ENCODE measurements around the gene IQSEC2. TPM values are rescaled to one million over a fixed set of nuclear protein-coding genes. Genes with fewer than 3 reads are reported as not detected.

IQSEC2 gene
- total RNA-seq, 1 donor from 2014 or later: 0.37 TPM

- Mint-ChIP-seq H3K9me3 (no peaks in the 10 kb centered on the region), H3K4me3 (peak overlapping the region; percentile 75), H3K4me1 (peaks cover 11% of the 10 kb centered on the region), H3K36me3 (ENCODE audit: low read depth) (no peaks in the 10 kb centered on the region), H3K27ac (peak overlapping the region; percentile 65), H3K27me3 (no peaks in the 10 kb centered on the region)
- intact Hi-C loops (cut with micrococcal nuclease): no loop called here
- DNase-seq: peak; percentile 65
These were observed 6.8 kb upstream of the IQSEC2 start for GRCh38 chrX:53288189-53288588.

- Mint-ChIP-seq H3K36me3 (ENCODE audit: low read depth) (no peaks in the 10 kb centered on the region), H3K4me1 (peaks cover 11% of the 10 kb centered on the region), H3K27me3 (no peaks in the 10 kb centered on the region)
These were observed 6.2 kb upstream of the IQSEC2 start for GRCh38 chrX:53287493-53288138.

GRCh38 chrX:53286171-53286570 is 4.8 kb upstream of the IQSEC2 start:
- H3K4me1 Mint-ChIP-seq: peaks cover 11% of the 10 kb centered on the region
- no peaks in the 10 kb centered on the region for H3K9me3 Mint-ChIP-seq
- no peak overlapping the region for H3K4me3 Mint-ChIP-seq
- H3K27ac Mint-ChIP-seq: no peak overlapping the region
- H3K27me3 Mint-ChIP-seq: no peaks in the 10 kb centered on the region
- no peaks in the 10 kb centered on the region for H3K36me3 Mint-ChIP-seq (ENCODE audit: low read depth)
- intact Hi-C loops (cut with micrococcal nuclease): no loop called here
- DNase-seq: no peak

More at GRCh38 chrX:53287493-53288138, 6.2 kb upstream of the IQSEC2 start:
- H3K9me3 Mint-ChIP-seq: no peaks in the 10 kb centered on the region
- peak overlapping the region; percentile 75 for H3K4me3 Mint-ChIP-seq
- intact Hi-C loops (cut with micrococcal nuclease): no loop called here
- peak overlapping the region; percentile 65 for H3K27ac Mint-ChIP-seq
- DNase-seq: peak; percentile 67

GRCh38 chrX:53285591-53285990 is 4.2 kb upstream of the IQSEC2 start:
- intact Hi-C loops (cut with micrococcal nuclease): no loop called here
- DNase-seq: no peak

GRCh38 chrX:53284684-53285447 is 3.5 kb upstream of the IQSEC2 start:
- no peak overlapping the region for H3K4me3 Mint-ChIP-seq
- H3K36me3 Mint-ChIP-seq (ENCODE audit: low read depth): no peaks in the 10 kb centered on the region
- H3K9me3 Mint-ChIP-seq: no peaks in the 10 kb centered on the region
- DNase-seq: peak; percentile 83
- H3K4me1 Mint-ChIP-seq: peaks cover 14% of the 10 kb centered on the region
- H3K27me3 Mint-ChIP-seq: no peaks in the 10 kb centered on the region
- intact Hi-C loops (cut with micrococcal nuclease): no loop called here
- H3K27ac Mint-ChIP-seq: no peak overlapping the region

More at GRCh38 chrX:53285591-53285990, 4.2 kb upstream of the IQSEC2 start:
- Mint-ChIP-seq H3K4me1 (peaks cover 11% of the 10 kb centered on the region), H3K27ac (no peak overlapping the region), H3K9me3 (no peaks in the 10 kb centered on the region), H3K4me3 (no peak overlapping the region), H3K36me3 (ENCODE audit: low read depth) (no peaks in the 10 kb centered on the region), H3K27me3 (no peaks in the 10 kb centered on the region)

GRCh38 chrX:53283567-53283966 is 2.2 kb upstream of the IQSEC2 start:
- Mint-ChIP-seq H3K27me3 (no peaks in the 10 kb centered on the region), H3K27ac (peak overlapping the region; percentile 36), H3K4me3 (no peak overlapping the region), H3K9me3 (no peaks in the 10 kb centered on the region), H3K36me3 (ENCODE audit: low read depth) (no peaks in the 10 kb centered on the region), H3K4me1 (peaks cover 14% of the 10 kb centered on the region)
- no peak for DNase-seq
- intact Hi-C loops (cut with micrococcal nuclease): no loop called here

- no peak for DNase-seq
- H3K36me3 Mint-ChIP-seq (ENCODE audit: low read depth): no peaks in the 10 kb centered on the region
- intact Hi-C loops (cut with micrococcal nuclease): no loop called here
- no peak overlapping the region for H3K4me3 Mint-ChIP-seq
- H3K27ac Mint-ChIP-seq: no peak overlapping the region
- H3K9me3 Mint-ChIP-seq: no peaks in the 10 kb centered on the region
- H3K27me3 Mint-ChIP-seq: no peaks in the 10 kb centered on the region
- H3K4me1 Mint-ChIP-seq: peaks cover 11% of the 10 kb centered on the region
These were observed 1.7 kb upstream of the IQSEC2 start for GRCh38 chrX:53283099-53283498.

GRCh38 chrX:53281963-53282695 is 745 bp upstream of the IQSEC2 start:
- Mint-ChIP-seq H3K27me3 (no peaks in the 10 kb centered on the region), H3K4me1 (peaks cover 3% of the 10 kb centered on the region), H3K27ac (no peak overlapping the region), H3K9me3 (no peaks in the 10 kb centered on the region), H3K36me3 (ENCODE audit: low read depth) (no peaks in the 10 kb centered on the region), H3K4me3 (no peak overlapping the region)
- intact Hi-C loops (cut with micrococcal nuclease): no loop called here
- no peak for DNase-seq

- H3K4me3 Mint-ChIP-seq: peak overlapping the region; percentile 50
- DNase-seq: no peak
- H3K27me3 Mint-ChIP-seq: peaks cover 2% of the 10 kb centered on the region
- intact Hi-C loops (cut with micrococcal nuclease): no loop called here
- H3K27ac Mint-ChIP-seq: no peak overlapping the region
- H3K4me1 Mint-ChIP-seq: peaks cover 3% of the 10 kb centered on the region
- H3K36me3 Mint-ChIP-seq (ENCODE audit: low read depth): no peaks in the 10 kb centered on the region
- no peaks in the 10 kb centered on the region for H3K9me3 Mint-ChIP-seq
These were observed 758 bp downstream of the IQSEC2 start for GRCh38 chrX:53280331-53281320.

GRCh38 chrX:53279296-53280237 is 1.8 kb downstream of the IQSEC2 start:
- intact Hi-C loops (cut with micrococcal nuclease): no loop called here
- Mint-ChIP-seq H3K9me3 (no peaks in the 10 kb centered on the region), H3K36me3 (ENCODE audit: low read depth) (no peaks in the 10 kb centered on the region), H3K27me3 (peaks cover 2% of the 10 kb centered on the region), H3K4me3 (peak overlapping the region; percentile 50), H3K27ac (no peak overlapping the region), H3K4me1 (peaks cover 3% of the 10 kb centered on the region)
- DNase-seq: peak; percentile 61

- Mint-ChIP-seq H3K27ac (no peak overlapping the region), H3K27me3 (peaks cover 2% of the 10 kb centered on the region), H3K9me3 (no peaks in the 10 kb centered on the region), H3K4me3 (no peak overlapping the region), H3K36me3 (ENCODE audit: low read depth) (no peaks in the 10 kb centered on the region), H3K4me1 (no peaks in the 10 kb centered on the region)
- no peak for DNase-seq
- intact Hi-C loops (cut with micrococcal nuclease): no loop called here
These were observed 8.5 kb downstream of the IQSEC2 start for GRCh38 chrX:53272808-53273337.

- Mint-ChIP-seq H3K36me3 (ENCODE audit: low read depth) (no peaks in the 10 kb centered on the region), H3K9me3 (no peaks in the 10 kb centered on the region), H3K4me3 (no peak overlapping the region), H3K27me3 (peaks cover 6% of the 10 kb centered on the region), H3K27ac (no peak overlapping the region), H3K4me1 (no peaks in the 10 kb centered on the region)
- DNase-seq: no peak
- intact Hi-C loops (cut with micrococcal nuclease): no loop called here
These were observed 11.8 kb downstream of the IQSEC2 start for GRCh38 chrX:53269536-53270107.

Measured in activated CD4-positive, alpha-beta T cell treated with anti-CD3 and anti-CD28 coated beads, Interleukin-2, amount 10 ng/mL, durations not matched to agents 24 days and 14 days (primary cell).